HG02759 (cell line): Measurements from ENCODE around the gene SORBS2.

Source experiments
- ATAC-seq: cut with Tn5 transposase; IDR thresholded peaks from one replicate; pipeline ENCODE4 v1.9.1; 2021; ENCODE audit warnings: mild to moderate bottlenecking, moderate library complexity; ENCODE audit not compliant: unreplicated experiment

The SORBS2 gene

DNA sequence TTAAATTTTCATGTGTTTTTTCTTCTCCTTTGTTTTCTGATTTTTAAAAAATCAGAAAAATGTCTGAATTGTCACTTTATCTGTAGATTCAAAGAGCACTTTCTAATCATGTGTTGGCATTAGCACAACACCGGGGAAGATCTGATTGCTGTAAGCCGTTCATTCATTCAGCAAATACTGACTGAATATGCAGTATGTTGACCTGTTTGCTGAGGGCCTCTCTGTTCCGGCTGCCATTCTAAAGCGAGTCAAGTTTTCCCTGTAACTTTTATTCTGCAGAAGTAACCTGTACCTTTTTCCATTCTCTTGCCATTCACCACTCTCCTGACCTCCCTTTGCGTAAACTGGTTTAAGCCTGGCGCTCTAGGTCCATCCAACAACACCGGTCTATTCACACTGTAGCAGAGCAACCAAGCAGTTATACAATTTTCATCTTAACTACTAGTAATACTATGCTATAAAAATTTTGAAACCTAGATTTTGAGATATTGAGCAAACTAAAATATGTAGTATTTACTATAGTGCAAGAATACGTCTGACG lies 6.7 kb downstream of the SORBS2 start:
- ATAC-seq = no peak

DNA sequence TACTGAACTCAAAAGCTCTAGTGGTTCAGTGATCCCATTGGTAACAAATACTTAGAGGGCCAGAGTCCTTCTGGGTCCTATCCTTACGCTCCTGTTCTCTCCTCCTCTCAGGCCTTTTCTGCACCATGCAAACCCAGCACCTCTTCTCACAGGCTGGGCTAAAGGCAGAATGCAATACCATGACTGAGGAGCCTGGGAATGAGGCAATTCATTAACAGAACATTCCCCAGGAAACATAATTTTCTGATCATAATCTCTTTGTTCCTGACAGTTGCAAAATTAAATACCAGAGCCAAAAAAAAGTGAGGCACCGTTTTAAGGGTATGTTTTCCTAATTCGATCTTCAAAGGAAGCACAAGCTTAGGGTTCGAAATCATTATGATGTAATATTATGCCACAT lies 9.0 kb downstream of the SORBS2 start:
- ATAC-seq = no peak

DNA sequence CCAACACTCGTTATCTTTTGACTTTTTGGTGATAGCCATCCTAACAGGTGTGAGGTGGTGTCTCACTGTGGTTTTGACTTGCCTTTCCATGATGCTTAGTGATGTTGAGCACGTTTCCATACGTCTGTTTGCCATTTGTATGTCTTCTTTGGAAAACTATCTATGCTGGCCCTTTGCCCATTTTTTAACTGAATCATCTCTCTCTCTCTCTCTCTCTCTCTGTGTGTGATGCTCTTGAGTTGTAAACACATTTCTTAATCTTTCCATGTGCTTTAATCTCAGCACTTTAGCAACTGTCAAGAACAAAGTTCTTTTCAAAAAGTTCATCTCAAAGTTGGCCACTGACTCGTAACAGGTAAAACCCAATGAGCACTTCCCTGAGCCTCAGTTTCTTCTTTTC lies 10.5 kb downstream of the SORBS2 start:
- ATAC-seq = no peak

- ATAC-seq = no peak
Observed at GRCh38 chr4:185800266-185800945, 11.6 kb downstream of the SORBS2 start.

- ATAC-seq = no peak
Observed at GRCh38 chr4:185799442-185799841, 12.6 kb downstream of the SORBS2 start.

GRCh38 chr4:185797596-185798338 lies 14.2 kb downstream of the SORBS2 start:
- no peak for ATAC-seq

DNA sequence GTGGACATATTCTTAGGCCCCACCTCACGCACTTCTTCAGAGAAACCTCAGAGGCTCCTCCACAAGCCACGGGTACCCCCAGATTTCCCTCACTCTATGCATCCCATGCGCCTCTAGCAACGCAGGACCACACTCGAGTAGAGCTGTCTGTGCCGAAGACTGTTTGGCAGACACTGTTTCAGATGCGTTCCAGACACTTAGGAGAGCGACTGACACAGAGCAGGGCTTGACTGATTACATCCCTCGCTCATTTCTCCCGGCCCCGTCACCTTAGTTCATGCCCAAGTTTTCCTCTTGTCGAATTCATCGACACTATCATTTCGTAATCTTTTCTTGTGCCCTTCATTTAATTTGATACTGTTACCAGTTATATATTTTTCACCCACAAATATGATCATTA lies 15.0 kb downstream of the SORBS2 start:
- ATAC-seq = no peak

DNA sequence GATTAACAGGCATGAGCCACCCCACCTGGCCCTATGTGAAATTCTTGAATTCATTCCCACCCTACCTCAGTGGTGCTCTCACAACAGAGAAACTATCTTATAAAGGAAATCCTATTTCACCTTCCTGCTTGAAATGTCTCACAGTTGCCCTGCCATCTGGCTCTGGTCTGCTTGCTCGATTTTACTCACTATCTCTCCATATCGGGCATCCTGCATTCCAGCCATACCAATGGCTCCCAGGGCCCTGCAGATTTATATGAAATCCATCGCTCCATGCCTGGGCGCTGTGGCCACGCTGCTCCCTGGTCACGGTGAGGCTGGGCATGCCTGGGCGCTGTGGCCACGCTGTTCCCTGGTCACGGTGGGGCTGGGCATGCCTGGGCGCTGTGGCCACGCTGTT lies 15.8 kb downstream of the SORBS2 start:
- no peak for ATAC-seq

GRCh38 chr4:185794637-185795036 lies 17.4 kb downstream of the SORBS2 start:
- ATAC-seq = no peak

- no peak for ATAC-seq
Observed at GRCh38 chr4:185793716-185794115, 18.3 kb downstream of the SORBS2 start.

DNA sequence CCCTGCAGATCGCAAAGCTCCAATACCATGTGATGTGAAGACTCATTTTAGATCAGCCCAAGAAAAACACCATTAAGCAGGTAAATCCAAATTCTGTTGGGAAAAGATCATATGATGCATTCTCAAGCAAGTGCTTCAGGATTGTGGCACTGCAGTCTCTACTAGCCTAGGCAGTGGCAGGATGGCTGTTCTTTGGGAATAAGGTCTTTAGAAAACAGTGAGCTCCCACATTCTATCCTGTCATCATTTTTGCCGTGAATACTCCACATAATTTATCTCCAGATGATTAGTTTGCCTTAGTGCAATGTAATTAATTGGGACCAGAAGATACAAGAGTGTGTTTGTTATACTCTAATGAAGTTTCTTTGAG lies 18.9 kb downstream of the SORBS2 start:
- ATAC-seq = no peak

DNA sequence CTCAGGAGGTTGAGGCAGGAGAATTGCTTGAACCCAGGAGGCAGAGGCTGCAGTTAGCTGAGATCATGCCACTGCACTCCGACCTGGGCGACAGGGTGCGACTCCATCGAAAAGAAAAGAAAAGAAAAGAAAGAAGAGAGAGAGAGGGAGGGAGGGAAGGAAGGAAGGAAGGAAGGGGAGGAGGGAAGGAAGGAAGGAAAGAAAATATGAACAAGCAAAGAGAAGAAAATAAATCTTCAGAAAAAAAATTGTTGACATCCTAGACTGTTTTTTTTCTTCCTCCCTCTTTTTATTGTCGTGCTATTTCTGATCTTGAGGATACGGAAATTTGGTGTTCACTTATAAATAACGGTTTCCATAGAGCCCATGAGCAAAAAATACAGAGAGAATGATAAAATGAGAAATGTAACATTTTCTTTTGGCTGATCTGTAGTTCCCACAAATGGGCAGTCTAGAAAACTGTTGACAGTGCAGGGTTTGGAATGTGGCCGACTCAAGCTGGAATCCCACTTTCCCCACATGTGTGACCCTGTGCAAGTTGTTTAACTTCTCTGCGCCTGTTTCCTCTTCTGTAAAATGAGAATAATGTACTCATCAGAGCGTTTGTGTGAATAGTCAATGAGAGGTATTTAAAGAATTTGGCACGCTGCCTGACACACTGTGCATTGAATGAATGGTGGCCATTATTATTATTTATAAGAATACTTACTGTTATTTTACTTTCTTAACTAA lies 19.4 kb downstream of the SORBS2 start:
- no peak for ATAC-seq

GRCh38 chr4:185787926-185788679 lies 23.9 kb downstream of the SORBS2 start:
- ATAC-seq = no peak

GRCh38 chr4:185786422-185786821 lies 25.6 kb downstream of the SORBS2 start:
- no peak for ATAC-seq

DNA sequence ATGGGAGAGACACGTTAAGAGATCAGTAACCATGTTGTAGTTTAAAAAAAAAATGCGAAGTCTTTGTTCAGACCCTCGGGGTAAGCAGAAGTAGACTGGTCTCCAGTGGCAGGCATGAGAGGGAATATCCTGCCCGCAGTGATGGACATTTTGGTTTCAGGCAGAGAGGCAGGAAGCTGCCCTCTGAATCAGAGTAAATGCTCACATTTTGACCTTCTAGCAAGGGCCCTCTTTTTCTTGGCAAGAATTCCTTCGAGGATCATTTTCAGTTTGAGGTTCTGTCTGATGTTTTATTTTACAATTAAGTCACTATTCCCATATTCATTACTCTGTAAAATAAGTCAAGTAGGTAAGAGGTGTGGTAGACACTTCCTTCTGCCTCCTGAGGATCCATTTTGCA lies 28.4 kb downstream of the SORBS2 start:
- ATAC-seq = no peak

DNA sequence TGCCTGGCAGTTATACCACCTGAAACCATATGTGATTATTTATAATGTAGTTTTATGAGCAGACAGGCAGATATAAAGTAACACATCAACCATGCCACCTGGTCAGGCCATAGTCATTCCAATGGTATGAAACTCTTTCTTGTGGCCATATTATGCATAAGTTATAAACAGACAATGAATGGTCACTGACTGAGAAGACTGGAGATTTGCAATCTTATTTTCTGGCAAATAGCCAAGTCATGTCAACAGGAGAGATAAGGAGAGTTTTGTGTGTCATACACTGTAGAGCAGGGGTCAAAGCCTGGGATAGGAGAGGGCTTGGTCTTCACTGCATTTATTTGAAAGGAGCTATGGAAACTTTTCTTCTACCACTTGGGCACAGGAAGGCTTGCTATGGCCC lies 29.5 kb downstream of the SORBS2 start:
- ATAC-seq = no peak

DNA sequence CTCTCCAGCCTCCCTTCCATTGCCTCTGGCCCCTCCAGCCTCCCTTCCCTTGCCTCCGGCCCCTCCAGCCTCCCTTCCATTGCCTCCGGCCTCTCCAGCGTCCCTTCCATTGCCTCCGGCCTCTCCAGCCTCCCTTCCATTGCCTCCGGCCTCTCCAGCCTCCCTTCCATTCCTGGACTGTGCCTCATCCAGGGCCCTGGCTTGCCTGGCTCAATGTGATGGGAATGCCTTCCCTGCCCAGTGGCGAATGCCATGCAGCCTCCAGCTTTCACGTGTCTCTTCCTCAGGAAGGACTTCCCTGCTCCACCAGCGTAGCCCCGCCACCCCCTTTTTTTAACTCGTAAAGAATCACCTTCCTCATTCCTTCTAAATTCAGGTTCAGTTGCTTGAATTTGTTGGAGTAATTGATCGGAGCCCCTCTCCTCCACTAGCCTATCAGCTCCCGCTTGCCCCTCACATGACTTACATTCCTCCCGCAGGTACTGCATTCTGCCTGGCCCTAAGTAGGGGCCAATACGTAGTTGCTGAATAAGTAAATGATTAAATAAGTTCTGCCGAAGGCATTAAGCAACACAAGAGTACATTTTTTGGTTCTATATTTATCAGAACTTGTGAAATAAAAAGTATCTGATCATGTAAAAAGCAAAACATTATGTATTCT lies 30.3 kb downstream of the SORBS2 start:
- ATAC-seq = no peak

GRCh38 chr4:185780472-185780871 lies 31.5 kb downstream of the SORBS2 start:
- ATAC-seq = no peak

DNA sequence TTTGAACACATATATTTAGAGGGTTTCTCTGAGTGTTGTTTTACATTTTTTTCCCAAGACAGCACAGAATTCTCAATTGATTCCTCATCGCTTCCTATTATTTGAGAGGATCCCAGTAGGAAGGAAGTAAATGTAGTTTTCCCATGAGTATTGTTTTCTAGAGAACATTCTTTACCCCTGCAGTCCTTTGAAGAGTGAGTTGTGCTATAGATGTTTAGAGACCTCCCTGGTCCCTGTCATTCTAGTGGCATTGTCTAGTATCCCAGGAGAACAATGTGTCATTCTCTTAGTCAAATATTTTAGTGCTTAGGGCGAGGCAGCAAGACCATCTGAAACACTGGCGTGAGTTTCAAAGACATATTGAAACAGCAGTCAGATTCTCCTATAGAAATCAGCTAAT lies 32.5 kb downstream of the SORBS2 start:
- no peak for ATAC-seq

- no peak for ATAC-seq
Observed at GRCh38 chr4:185778307-185778706, 33.7 kb downstream of the SORBS2 start.
